GM10266 (cell line): ENCODE measurements around the gene ASIP.
"Not testable (repeated sequence)": the region's sequence is repeated elsewhere in the genome, so short reads cannot be mapped to it uniquely, and the experiment has no call there.

ENCODE experiments used
- DNase-seq: peaks from one replicate; pipeline ENCODE4 v3.0.0; 2012; ENCODE audit errors: extremely low spot score
- TF ChIP-seq, protein P1 (sequence below): IDR thresholded peaks from 2 replicates; pipeline ENCODE4 v1.5.1; 2012; ENCODE audit warnings: mild to moderate bottlenecking, low read depth; ENCODE audit not compliant: control insufficient read depth, insufficient read depth; ENCODE audit errors: missing control alignments

ASIP gene

GRCh38 chr20:34269996-34270627 lies 28.9 kb downstream of the ASIP start:
- TF ChIP-seq, protein P1, sequence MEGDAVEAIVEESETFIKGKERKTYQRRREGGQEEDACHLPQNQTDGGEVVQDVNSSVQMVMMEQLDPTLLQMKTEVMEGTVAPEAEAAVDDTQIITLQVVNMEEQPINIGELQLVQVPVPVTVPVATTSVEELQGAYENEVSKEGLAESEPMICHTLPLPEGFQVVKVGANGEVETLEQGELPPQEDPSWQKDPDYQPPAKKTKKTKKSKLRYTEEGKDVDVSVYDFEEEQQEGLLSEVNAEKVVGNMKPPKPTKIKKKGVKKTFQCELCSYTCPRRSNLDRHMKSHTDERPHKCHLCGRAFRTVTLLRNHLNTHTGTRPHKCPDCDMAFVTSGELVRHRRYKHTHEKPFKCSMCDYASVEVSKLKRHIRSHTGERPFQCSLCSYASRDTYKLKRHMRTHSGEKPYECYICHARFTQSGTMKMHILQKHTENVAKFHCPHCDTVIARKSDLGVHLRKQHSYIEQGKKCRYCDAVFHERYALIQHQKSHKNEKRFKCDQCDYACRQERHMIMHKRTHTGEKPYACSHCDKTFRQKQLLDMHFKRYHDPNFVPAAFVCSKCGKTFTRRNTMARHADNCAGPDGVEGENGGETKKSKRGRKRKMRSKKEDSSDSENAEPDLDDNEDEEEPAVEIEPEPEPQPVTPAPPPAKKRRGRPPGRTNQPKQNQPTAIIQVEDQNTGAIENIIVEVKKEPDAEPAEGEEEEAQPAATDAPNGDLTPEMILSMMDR: no peak
- no peak for DNase-seq

- TF ChIP-seq, protein P1: no peak
- DNase-seq: no peak
Observed at GRCh38 chr20:34271956-34272355, 30.7 kb downstream of the ASIP start.

- DNase-seq: no peak
Observed at GRCh38 chr20:34274694-34275093, 33.5 kb downstream of the ASIP start.

GRCh38 chr20:34281177-34281576 lies 40.0 kb downstream of the ASIP start:
- TF ChIP-seq, protein P1: no peak
- no peak for DNase-seq

More at GRCh38 chr20:34274694-34275093, 33.5 kb downstream of the ASIP start:
- TF ChIP-seq, protein P1: no peak

DNA sequence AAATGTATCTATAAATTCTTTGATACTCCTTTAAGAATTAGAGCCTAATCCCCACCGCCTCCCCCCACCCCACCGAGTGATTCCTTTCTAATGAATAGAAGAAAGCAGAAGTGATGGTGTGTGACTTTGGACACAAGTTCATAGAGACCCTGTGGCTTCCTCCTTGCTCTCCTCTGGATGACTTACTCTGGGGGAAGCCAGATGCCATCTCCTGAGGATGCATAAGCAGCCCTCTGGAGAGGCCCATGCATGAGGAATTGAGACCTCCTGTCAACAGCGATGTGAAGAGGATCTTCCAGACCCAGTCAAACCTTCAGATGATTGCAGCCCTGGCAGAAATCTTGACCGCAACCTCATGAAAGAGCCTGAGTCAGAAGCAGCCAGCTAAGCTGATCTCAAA lies 40.8 kb downstream of the ASIP start:
- DNase-seq: no peak
- TF ChIP-seq, protein P1: no peak

GRCh38 chr20:34283844-34284243 lies 42.6 kb downstream of the ASIP start:
- TF ChIP-seq, protein P1: no peak
- no peak for DNase-seq

DNA sequence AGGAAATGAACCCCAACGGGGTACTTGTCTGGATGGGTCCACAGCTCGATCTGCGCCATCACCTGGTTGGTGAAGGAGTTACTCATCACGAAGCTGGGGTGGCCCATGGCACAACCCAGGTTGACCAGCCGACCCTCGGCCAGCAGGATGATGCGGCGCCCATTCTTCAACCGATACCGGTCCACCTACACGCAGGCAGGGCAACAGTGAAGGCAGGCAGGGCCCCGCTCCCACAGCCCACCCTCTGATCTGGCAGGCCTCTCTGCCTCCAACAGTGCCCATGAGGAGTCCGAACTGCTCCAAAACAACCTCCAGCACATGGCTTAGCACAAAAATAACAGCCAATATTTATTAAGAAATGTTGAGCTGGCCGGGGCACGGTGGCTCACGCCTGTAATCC lies 44.2 kb downstream of the ASIP start:
- no peak for DNase-seq
- TF ChIP-seq, protein P1: no peak

GRCh38 chr20:34287500-34287899 lies 46.3 kb downstream of the ASIP start:
- not testable (repeated sequence) for DNase-seq
